ENCODE results near the gene UTP4.

DNA sequence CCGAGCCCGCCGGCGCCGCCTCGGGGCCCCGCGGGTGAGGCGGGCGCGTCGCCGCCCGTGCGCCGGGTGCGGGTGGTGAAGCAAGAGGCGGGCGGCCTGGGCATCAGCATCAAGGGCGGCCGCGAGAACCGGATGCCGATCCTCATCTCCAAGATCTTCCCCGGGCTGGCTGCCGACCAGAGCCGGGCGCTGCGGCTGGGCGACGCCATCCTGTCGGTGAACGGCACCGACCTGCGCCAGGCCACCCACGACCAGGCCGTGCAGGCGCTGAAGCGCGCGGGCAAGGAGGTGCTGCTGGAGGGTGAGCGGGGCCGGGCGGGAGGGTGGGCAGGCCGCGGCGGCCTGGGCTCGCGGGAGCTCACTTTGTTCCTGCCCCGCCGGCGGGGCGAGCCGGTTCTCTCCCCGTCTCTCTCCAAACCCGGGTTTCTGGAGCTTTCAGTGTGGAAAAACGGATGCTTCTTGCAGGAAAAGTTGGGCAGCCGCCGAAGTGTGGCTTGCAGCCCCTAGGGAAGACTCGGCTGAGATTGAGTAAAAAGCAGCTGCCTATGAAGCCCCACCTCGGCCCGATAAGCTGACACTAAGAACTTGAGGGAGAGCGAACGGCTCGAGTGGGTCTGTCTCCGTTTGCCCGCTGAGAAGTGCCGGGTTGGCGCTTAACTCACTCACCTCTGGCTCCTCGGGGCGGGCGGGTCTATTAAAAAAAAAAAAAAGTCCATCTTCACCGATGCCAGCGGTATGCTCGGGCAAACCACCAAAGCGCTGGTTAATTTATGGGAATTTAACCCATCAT is 55.2 kb downstream of the UTP4 start:
- TF ChIP-seq EZH2 (IDR thresholded peaks at IDR 0.05) (no peak), CTCF (IDR thresholded peaks at IDR 0.05) (no peak), EZH2phosphoT487 (IDR thresholded peaks at IDR 0.05) (no peak)
